SU-DHL-6 (cell line): Measurements from ENCODE around the gene SDK1.

Experiments used
- H2AFZ ChIP-seq: fragments of 200-600 bp; sonication (generic); 2 replicates; pipeline ENCODE4 v1.6.1; 2014; ENCODE audit warnings: low read depth, mild to moderate bottlenecking, moderate library complexity, mixed read lengths, antibody characterized with exemption, low read length; ENCODE audit not compliant: severe bottlenecking
- H3F3A ChIP-seq: fragments of 200-600 bp; shearing (Covaris generic); 2 replicates; pipeline ENCODE4 v1.6.0; 2016; ENCODE audit warnings: antibody characterized with exemption, mild to moderate bottlenecking; ENCODE audit not compliant: insufficient read depth
- H3K27ac ChIP-seq: fragments of 200-600 bp; sonication (generic); 2 replicates; pipeline ENCODE4 v1.5.1; 2016; ENCODE audit warnings: low read depth, mild to moderate bottlenecking, low read length, moderate library complexity, mixed read lengths
- H3K27me3 ChIP-seq: fragments of 200-600 bp; sonication (generic), shearing (Covaris generic); 2 replicates; pipeline ENCODE4 v1.6.0; 2014; ENCODE audit warnings: mild to moderate bottlenecking, low read length
- H3K36me3 ChIP-seq: fragments of 200-600 bp; sonication (generic); 2 replicates; pipeline ENCODE4 v1.6.1; 2014; ENCODE audit warnings: mild to moderate bottlenecking, low read length, mixed read lengths
- H3K4me2 ChIP-seq: fragments of 300-600, 200-600 bp; shearing (Covaris generic), sonication (generic); 2 replicates; pipeline ENCODE4 v1.6.0; 2014; ENCODE audit warnings: low read length, low read depth, mild to moderate bottlenecking; ENCODE audit not compliant: poor library complexity, severe bottlenecking
- H3K4me3 ChIP-seq: fragments of 200-600 bp; sonication (generic); 2 replicates; pipeline ENCODE4 v1.5.1; 2014; ENCODE audit warnings: antibody characterized with exemption, low read length, mild to moderate bottlenecking, mixed read lengths; ENCODE audit not compliant: insufficient read depth, poor library complexity, severe bottlenecking
- H3K79me2 ChIP-seq: fragments of 200-600 bp; sonication (generic); 2 replicates; pipeline ENCODE4 v1.6.1; 2014; ENCODE audit warnings: mild to moderate bottlenecking, low read length, moderate library complexity; ENCODE audit not compliant: insufficient read depth
- H3K9ac ChIP-seq: fragments of 200-600 bp; sonication (generic); 2 replicates; pipeline ENCODE4 v1.7.0; 2014; ENCODE audit warnings: mild to moderate bottlenecking, low read length
- H3K9me2 ChIP-seq: fragments of 200-600 bp; sonication (generic); replicated peaks from 2 replicates; pipeline ENCODE4 v1.6.1; 2014; ENCODE audit warnings: low read length; ENCODE audit not compliant: insufficient read depth
- H3K9me3 ChIP-seq: fragments of 200-600 bp; sonication (generic); 2 replicates; pipeline ENCODE4 v1.6.1; 2014; ENCODE audit warnings: low read length, mixed read lengths; ENCODE audit not compliant: insufficient read depth
- H4K20me1 ChIP-seq: fragments of 200-600 bp; sonication (generic); 2 replicates; pipeline ENCODE4 v1.6.1; 2014; ENCODE audit warnings: low read depth, mild to moderate bottlenecking, antibody characterized with exemption, low read length, moderate library complexity, mixed read lengths
- CTCF ChIP-seq: fragments of 200-600 bp; sonication (generic); IDR thresholded peaks from one replicate; pipeline ENCODE4 v1.5.1; 2017; ENCODE audit warnings: antibody characterized with exemption, mild to moderate bottlenecking, low read length, moderate library complexity; ENCODE audit not compliant: insufficient read depth, poor library complexity, severe bottlenecking
- EZH2phosphoT487 ChIP-seq: fragments of 200-600 bp; sonication (generic), shearing (Covaris generic); conservative IDR thresholded peaks from 2 replicates; pipeline ENCODE4 v1.6.1; 2018; ENCODE audit warnings: mild to moderate bottlenecking, antibody characterized with exemption, low read length, moderate library complexity, mixed read lengths

The SDK1 gene

DNA sequence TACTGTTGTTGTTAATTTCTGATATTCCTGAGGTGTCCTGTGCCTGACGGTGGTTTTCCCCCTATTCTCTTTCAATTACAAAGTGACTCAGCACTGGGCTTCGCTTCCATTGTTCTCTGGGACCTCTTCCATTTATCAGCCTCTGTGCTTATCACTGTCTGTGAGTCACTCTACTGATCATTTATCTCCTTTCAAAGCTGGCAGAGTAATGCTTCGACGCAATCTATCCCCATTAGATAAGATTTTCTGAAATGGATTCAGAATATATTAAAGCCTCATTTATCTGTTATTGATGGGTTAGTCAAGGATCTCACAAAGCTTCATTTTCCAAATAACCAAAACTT, 679.2 kb downstream of the SDK1 start:
- no peaks in the 10 kb centered on the region for H3K9me2 ChIP-seq
- H3K9ac ChIP-seq: no peak overlapping the region
- H3K4me3 ChIP-seq: no peak overlapping the region
- H3K79me2 ChIP-seq: no peaks in the 10 kb centered on the region
- H3K36me3 ChIP-seq: no peaks in the 10 kb centered on the region
- no peaks in the 10 kb centered on the region for H3K9me3 ChIP-seq
- TF ChIP-seq CTCF: no peak
- no peak for TF ChIP-seq EZH2phosphoT487
- H4K20me1 ChIP-seq: no peaks in the 10 kb centered on the region
- H3K27ac ChIP-seq: no peak overlapping the region
- H3F3A ChIP-seq: no peaks in the 10 kb centered on the region
- no peaks in the 10 kb centered on the region for H3K27me3 ChIP-seq
- no peak overlapping the region for H2AFZ ChIP-seq
- no peak overlapping the region for H3K4me2 ChIP-seq

DNA sequence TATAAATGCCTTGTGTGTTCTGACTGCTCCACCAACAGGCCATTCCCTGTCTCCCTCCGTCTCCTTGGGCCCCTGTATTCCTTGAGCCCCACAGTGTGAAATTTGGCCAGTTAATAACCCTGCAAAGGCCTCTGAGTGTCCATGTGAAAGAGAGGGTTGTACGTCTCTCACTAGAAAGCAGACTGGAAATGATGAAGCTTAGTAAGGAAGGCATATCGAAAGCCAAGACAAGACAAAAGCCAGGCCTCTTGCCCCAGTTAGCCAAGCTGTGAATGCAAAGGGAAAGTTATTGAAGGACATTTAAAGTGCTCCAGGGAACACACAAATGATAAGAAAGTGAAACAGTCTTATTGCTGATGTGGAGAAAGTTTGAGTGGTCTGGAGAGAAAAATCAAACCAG, 680.2 kb downstream of the SDK1 start:
- Histone ChIP-seq H3K36me3 (no peaks in the 10 kb centered on the region), H3K79me2 (no peaks in the 10 kb centered on the region), H3K4me2 (no peak overlapping the region), H3F3A (no peaks in the 10 kb centered on the region), H3K27ac (no peak overlapping the region), H4K20me1 (no peaks in the 10 kb centered on the region), H3K9me2 (no peaks in the 10 kb centered on the region), H3K27me3 (no peaks in the 10 kb centered on the region), H3K9ac (no peak overlapping the region), H3K9me3 (no peaks in the 10 kb centered on the region), H2AFZ (no peak overlapping the region), H3K4me3 (no peak overlapping the region)
- no peak for TF ChIP-seq EZH2phosphoT487
- TF ChIP-seq CTCF: no peak

GRCh38 chr7:3984456-3984855, 683.4 kb downstream of the SDK1 start:
- H3F3A ChIP-seq: no peaks in the 10 kb centered on the region
- H3K36me3 ChIP-seq: no peaks in the 10 kb centered on the region
- no peaks in the 10 kb centered on the region; the same call in 1 of the 2 replicates for H3K27me3 ChIP-seq
- no peaks in the 10 kb centered on the region for H4K20me1 ChIP-seq
- H3K9me2 ChIP-seq: no peaks in the 10 kb centered on the region
- H3K4me3 ChIP-seq: no peak overlapping the region
- no peak overlapping the region for H3K27ac ChIP-seq
- no peak overlapping the region for H2AFZ ChIP-seq
- no peaks in the 10 kb centered on the region for H3K9me3 ChIP-seq
- no peak overlapping the region for H3K4me2 ChIP-seq
- no peaks in the 10 kb centered on the region for H3K79me2 ChIP-seq
- TF ChIP-seq EZH2phosphoT487: no peak
- TF ChIP-seq CTCF: no peak
- no peak overlapping the region for H3K9ac ChIP-seq

DNA sequence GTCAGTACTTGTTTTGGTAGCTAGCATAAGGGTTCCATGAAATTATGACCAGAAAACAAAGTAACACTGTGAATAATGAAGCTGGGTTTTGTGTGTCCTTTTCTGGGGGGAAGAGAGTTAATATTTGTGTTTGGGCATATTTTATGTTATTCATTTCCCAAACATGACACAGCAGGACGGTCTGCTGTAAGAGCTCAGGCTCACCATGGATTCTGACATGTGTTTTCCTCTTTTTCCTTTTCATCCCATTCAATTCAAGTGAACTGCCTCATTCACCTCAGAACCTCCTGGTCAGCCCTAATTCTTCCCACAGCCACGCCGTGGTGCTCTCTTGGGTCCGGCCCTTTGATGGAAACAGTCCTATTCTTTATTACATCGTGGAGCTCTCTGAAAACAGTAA, 685.9 kb downstream of the SDK1 start:
- no peak for TF ChIP-seq EZH2phosphoT487
- no peak for TF ChIP-seq CTCF
- H3F3A ChIP-seq: no peaks in the 10 kb centered on the region
- H3K27me3 ChIP-seq: no peaks in the 10 kb centered on the region; the same call in 1 of the 2 replicates

More for the DNA sequence above, 685.9 kb downstream of the SDK1 start:
- Histone ChIP-seq H3K4me3 (no peak overlapping the region), H3K4me2 (no peak overlapping the region), H3K9me3 (no peaks in the 10 kb centered on the region), H3K9ac (no peak overlapping the region), H3K36me3 (no peaks in the 10 kb centered on the region), H2AFZ (no peak overlapping the region), H4K20me1 (no peaks in the 10 kb centered on the region), H3K9me2 (no peaks in the 10 kb centered on the region), H3K79me2 (no peaks in the 10 kb centered on the region), H3K27ac (no peak overlapping the region)
